GM21786 (cell line): Measurements from ENCODE around the gene PPM1H.
"Not testable (repeated sequence)": the region's sequence is repeated elsewhere in the genome, so short reads cannot be mapped to it uniquely, and the experiment has no call there.

Source experiments
- ATAC-seq: cut with Tn5 transposase; IDR thresholded peaks from one replicate; pipeline ENCODE4 v1.9.1; 2021; ENCODE audit not compliant: unreplicated experiment

Gene PPM1H

DNA sequence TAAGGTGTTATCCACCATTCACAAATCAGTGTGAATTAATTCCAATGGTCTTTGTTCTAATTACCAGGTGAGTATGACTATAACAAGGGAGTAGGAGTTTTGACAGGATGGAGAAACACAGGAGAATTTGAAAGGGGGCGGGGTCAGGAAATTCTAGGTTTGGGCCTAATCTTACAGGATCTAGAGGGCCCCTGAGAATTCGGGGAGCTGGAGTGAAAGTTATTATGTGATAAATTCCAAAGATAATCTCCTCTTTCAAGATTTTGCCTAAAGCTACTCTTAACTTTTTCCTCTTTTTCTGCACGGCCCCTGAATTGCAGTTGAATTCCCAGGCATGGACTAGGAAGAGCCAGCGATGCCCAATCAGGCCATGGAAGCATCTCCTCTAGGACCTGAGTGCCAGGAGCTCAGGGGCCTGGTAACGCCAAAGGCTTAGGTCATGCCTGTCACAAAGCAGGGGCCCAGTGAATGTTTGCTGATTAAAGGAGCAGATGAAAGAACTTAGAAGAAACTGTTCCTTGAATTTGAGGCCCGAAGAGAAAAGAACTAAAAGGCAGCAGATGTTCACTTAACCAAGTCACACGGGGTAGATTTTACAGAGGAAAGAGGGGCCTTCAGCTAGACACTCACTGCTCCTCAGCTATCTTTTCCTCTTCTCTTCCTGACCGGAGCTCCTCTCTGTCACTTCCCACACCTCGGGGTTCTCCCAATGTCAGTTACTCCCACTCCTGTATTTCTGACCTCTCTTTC is 195.5 kb downstream of the PPM1H start:
- no peak for ATAC-seq

- no peak for ATAC-seq
Measured at GRCh38 chr12:62738616-62739015, 196.3 kb downstream of the PPM1H start.

- ATAC-seq, result no peak
Measured at GRCh38 chr12:62738105-62738504, 196.8 kb downstream of the PPM1H start.

GRCh38 chr12:62737615-62738014 is 197.3 kb downstream of the PPM1H start:
- no peak for ATAC-seq

- ATAC-seq, result no peak
Measured at GRCh38 chr12:62737188-62737587, 197.8 kb downstream of the PPM1H start.

DNA sequence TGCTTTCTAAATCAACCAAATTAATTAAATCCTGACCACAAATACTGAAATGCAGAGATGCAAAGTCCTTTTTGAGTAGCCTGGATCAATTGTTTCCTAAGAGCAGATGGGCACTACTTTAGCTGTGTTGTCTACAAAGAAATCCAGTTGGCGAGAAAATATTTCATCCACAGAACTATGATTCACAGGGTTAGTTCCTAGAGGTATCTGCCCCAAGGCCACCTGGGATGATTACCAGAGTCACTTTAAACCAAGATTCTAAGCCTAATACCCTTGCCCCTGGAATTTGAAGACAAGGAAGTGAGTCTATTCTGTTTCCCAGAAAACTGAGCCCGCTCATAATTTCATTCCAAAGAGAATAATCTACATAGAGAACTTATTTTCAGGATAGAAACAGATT is 198.4 kb downstream of the PPM1H start:
- no peak for ATAC-seq

GRCh38 chr12:62732861-62733427 is 202.0 kb downstream of the PPM1H start:
- no peak for ATAC-seq

DNA sequence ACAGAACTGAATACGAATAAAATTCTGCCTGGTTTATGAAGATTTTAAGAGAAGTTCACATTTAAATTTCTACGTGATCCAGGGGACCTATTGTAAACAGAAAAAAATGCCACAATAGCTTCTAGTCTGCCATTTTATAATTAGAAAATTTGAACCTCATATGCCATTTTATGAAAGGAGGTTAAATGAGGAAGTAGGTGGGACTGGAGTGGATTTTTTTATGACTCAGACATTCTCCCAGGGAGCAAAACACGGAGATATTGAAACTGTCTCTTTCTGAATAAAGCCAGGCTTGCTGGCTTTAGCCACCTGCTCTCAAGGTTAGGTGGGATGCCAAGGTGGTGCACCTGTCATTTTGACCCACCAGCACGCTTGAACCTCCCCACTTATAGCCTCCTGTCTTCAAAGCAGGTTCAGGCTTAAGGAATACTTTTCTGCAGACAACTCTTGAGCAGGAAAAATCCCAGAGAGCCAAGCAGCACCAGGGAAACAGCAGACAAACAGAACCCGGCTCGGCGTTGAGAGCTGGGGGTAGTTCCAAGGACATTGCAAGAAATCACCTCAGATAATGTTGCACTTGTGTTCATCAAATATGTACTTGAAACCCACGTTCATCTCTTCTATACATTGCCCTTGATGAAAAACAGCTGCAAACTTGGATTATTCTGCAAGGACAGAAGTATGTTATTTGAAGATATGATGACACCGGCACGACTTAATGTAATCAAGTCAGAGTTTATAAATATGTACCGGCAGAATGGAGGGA is 203.7 kb downstream of the PPM1H start:
- ATAC-seq, result no peak

DNA sequence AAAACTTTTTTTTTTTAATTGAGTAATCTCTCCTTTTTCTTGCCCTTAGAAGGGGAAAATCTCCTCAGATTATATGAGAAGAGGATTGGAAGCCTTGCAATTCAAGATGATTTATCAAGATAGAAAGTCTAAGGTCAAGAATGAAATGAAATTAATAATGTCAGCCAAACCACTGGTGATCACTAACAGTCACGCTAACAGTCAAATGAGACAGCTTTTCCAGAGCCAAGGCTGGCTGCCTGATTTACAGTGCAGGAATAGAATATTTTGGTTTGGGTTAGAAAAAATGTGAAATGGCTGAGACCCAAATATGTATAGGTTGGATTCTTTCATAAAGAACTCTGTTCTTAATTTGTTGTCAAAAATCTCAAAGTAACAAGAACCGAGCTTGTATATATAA is 204.3 kb downstream of the PPM1H start:
- no peak for ATAC-seq

GRCh38 chr12:62729579-62730544 is 205.1 kb downstream of the PPM1H start:
- ATAC-seq, result not testable (repeated sequence)

DNA sequence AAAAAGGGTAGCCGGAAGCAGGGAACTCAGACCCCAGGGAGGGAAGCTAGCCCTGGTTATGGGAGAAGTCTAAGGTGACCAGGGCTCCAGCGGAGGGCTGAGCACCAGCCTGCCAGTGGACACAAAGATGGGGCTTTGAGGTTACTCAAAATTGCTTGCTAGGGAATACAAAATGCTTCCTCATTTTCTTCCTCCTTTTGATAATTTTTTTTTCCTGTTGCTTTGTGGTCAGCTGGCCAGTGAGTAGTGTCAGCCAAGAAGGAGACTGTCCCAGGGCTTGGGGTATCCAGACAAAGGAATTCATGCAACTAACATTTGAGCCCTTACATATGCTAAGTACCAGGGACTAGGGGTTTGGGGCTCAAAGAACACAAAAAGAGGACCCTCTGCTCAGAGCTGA is 206.2 kb downstream of the PPM1H start:
- ATAC-seq, result no peak

DNA sequence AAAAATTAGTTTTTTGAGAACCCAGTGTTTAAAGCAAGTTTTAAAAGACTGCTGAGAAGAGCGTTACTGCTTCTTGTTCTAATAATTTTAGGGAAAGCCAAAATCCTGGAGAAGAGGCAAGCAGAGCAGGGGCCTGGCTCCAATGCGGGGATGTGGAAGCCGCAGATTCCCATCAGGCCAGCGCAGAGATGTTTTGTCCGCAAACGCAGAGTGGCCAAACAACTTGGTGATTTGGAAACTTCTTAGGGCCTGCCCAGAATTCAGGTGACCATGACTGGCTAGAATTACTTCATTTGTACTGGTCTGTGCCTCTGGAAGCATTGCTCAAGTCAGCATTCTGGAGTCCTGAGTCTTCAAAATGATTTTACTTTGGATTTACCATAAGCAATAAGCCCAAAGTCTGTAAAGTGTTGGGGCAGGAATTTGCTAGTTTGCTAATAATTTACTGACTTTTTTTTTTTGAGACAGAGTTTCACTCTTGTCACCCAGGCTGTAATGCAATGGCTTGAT is 208.4 kb downstream of the PPM1H start:
- ATAC-seq, result no peak

DNA sequence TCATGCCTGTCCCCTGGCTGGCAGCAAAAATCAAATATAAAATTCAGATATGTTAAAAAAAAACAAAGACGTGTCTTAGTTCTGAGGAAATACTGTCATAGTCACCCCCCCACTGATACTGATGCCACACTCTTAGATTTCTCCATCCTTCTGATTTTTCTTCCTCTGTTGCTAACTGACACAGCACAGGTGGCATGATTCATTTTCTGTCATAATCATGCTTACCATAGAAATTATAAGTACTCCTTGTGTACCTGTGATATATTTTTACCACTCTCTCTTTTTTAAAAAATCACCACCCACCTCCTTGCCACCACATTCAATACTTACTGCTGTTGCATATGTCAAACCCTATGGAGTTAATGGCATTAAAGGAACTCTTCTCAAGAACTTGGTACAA is 209.2 kb downstream of the PPM1H start:
- ATAC-seq, result no peak

- no peak for ATAC-seq
Measured at GRCh38 chr12:62724947-62725451, 210.0 kb downstream of the PPM1H start.

- ATAC-seq, result no peak
Measured at GRCh38 chr12:62724285-62724684, 210.7 kb downstream of the PPM1H start.

DNA sequence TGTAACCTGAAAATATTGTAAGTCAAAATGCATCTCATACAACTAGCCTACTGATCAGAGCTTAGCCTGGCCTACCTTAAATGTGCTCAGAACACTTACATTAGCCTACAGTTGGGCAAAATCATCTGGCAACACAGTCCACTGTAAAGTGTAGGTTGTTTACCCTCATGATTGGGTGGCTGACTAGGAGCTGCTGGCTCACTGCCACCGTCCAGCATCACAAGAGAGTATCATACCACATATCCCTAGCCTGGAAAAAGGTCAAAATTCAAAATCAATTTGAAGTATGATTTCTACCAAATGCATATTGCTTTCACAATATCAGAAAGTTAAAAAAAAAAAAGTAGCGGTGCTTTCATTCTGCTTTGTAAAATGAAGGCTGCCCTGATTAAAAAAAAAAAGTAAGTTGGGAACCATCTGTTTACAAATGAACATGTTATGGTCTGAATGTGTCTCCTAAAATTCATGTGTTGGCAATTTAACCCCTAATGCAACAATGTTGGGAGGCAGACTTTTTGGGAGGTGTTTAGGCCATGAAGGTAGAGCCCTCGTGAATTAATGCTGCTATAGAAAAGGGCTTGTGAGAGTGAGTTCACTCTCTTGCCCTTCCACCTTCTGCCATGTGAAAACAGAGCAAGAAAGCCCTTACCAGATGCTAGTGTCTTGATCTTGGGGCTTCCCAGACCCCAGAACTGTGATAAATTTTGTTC is 211.8 kb downstream of the PPM1H start:
- no peak for ATAC-seq

DNA sequence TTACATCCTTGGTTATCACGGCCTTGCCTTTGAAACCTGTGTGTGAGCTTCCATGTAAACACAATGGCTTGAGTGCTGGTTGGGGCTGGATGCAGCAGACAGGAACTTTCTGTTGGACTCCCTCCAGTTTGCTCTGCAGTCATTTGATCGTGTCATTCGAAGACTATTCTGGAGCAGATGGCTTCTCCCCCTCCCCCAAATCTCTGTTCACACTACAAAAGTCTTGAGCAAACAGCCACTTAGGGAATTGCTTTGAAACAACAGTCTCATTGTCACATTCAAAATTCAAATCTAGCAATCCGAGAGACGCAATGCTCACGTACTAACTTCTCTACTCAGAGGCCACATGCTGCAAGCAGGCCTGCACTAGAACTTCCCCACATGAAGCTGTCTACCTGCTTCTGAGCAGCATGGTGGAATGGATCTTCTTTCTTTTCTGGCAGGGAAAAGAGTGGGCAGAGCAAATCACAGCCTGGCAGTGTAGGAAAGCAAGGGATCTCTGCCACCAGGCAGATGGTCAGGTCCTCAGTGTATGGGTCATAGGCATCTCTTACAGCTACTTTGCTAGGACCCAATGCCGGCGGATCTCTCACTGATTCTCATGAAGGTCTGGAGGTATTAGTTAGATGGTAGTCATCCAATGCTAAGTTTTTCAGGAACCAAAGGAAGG is 214.2 kb downstream of the PPM1H start:
- ATAC-seq, result no peak

DNA sequence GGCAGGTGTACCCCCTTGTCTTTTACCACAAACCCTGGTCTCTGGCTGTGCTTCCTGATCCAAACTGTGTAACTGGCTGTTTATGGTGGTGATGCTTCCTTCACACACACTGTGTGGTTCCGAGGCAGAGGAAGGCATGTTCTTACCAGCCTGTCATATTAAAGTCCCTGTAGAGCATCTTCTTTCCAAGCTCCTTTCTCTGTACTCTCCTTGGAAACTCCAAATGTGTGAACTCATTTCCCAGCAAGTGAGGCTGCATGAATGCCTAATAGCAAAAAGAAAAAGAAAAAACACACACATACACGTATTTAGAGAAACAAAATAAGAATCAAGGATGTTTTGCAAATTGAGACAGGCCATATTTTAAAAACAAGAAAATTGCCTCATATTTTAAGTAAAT is 214.9 kb downstream of the PPM1H start:
- no peak for ATAC-seq

DNA sequence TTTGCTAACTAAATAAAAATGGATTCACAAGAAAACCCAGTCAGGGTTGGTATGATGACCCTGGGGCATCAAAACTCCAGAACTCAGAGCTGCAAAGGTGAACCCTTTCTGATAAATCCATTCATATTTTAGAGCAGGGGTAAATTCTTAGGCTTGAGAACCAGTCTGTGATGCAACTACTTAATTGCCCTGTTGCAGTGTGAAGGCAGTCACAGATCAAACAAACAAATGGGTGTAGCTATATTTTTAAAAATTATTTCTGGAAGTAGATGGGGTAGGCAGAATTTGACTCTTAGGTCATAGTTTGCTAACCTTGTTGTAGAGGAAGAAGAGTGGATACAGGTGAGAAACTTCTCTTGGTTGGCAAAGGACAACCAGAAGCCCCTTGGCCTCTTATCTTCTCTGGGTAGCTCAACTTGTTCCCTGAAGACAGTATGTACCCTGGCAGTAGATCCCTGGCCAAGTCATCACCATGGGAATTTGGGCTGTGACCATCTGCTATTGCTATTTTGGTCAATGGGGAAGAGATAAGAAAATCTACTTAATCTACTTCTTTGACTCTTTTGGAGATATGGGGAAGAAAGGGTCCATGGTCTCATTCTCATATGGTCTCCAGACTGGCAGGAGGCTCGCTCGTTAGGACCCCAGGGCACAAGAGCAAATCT is 216.1 kb downstream of the PPM1H start:
- ATAC-seq, result no peak
